Measurements from ENCODE around the gene COMMD3. TPM values are rescaled to one million over a fixed set of nuclear protein-coding genes. Genes with fewer than 3 reads are reported as not detected.

COMMD3 gene
- total and polyA plus RNA-seq, 9 of the 15 experiments (the other 6 are each of a cell fraction or from before 2014, with no cell fraction given): 50.7 to 217 (median 80.1) TPM

- TF ChIP-seq ZNF668 (CRISPR knock-in tag; IDR thresholded peaks at IDR 0.05): no peak
- TF ChIP-seq ETV6 (IDR thresholded peaks at IDR 0.05; ENCODE audit: borderline replicate concordance in 1 of 2, low read depth in 2 of 2, low read length in 1 of 2): no peak
- TF ChIP-seq ETV6 (CRISPR knock-in tag; IDR thresholded peaks at IDR 0.05; ENCODE audit: borderline replicate concordance): no peak
- TF ChIP-seq RFX7 (CRISPR knock-in tag; IDR thresholded peaks at IDR 0.05): no peak
- TF ChIP-seq HMG20B (CRISPR knock-in tag; IDR thresholded peaks at IDR 0.05): no peak
- TF ChIP-seq KDM2B (CRISPR knock-in tag; IDR thresholded peaks at IDR 0.05): 0 out of 2 replicates have a peak, but pooled peaks have one; percentile 67
- 0 out of 2 replicates have a peak, but pooled peaks have one; percentile 8 for TF ChIP-seq GTF2E2 (tag; IDR thresholded peaks at IDR 0.05)
- TF ChIP-seq PRMT5 (CRISPR knock-in tag; IDR thresholded peaks at IDR 0.05): no peak
- no peak for TF ChIP-seq ZKSCAN1 (IDR thresholded peaks at IDR 0.05; ENCODE audit: low read depth, low read length)
- TF ChIP-seq, protein P1, sequence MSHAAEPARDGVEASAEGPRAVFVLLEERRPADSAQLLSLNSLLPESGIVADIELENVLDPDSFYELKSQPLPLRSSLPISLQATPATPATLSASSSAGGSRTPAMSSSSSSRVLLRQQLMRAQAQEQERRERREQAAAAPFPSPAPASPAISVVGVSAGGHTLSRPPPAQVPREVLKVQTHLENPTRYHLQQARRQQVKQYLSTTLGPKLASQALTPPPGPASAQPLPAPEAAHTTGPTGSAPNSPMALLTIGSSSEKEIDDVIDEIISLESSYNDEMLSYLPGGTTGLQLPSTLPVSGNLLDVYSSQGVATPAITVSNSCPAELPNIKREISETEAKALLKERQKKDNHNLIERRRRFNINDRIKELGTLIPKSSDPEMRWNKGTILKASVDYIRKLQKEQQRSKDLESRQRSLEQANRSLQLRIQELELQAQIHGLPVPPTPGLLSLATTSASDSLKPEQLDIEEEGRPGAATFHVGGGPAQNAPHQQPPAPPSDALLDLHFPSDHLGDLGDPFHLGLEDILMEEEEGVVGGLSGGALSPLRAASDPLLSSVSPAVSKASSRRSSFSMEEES (CRISPR knock-in tag; IDR thresholded peaks at IDR 0.05): no peak
- no peak for TF ChIP-seq KHSRP (IDR thresholded peaks at IDR 0.05)
- TF ChIP-seq BRCA1 (IDR thresholded peaks at IDR 0.05): no peak
- TF ChIP-seq BRCA1 (CRISPR knock-in tag; IDR thresholded peaks at IDR 0.05): no peak
- 0 out of 2 replicates have a peak, but pooled peaks have one; percentile 36 for TF ChIP-seq RNF2 (IDR thresholded peaks at IDR 0.05)
- no peak for TF ChIP-seq SUPT5H (IDR thresholded peaks at IDR 0.05)
- TF ChIP-seq CHD1 (IDR thresholded peaks at IDR 0.05; ENCODE audit: low read length): no peak
- TF ChIP-seq PHF8 (IDR thresholded peaks at IDR 0.05; ENCODE audit: borderline replicate concordance, low read length): peak; percentile 86
- no peak for TF ChIP-seq E2F5 (CRISPR knock-in tag; IDR thresholded peaks at IDR 0.05)
- no peak for TF ChIP-seq ZBTB5 (IDR thresholded peaks at IDR 0.05)
- peak in 1 of 2 experiments; percentile 40; a peak in 1 of 4 replicates for TF ChIP-seq KDM1A (IDR thresholded peaks at IDR 0.05)
- TF ChIP-seq ZNF511 (CRISPR knock-in tag; IDR thresholded peaks at IDR 0.05): no peak
- peak; percentile 48; the same call in 1 of the 2 replicates for TF ChIP-seq BCOR (IDR thresholded peaks at IDR 0.05)
- TF ChIP-seq ETV5 (CRISPR knock-in tag; IDR thresholded peaks at IDR 0.05; ENCODE audit: low read depth): no peak
- TF ChIP-seq, protein P2, sequence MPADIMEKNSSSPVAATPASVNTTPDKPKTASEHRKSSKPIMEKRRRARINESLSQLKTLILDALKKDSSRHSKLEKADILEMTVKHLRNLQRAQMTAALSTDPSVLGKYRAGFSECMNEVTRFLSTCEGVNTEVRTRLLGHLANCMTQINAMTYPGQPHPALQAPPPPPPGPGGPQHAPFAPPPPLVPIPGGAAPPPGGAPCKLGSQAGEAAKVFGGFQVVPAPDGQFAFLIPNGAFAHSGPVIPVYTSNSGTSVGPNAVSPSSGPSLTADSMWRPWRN (IDR thresholded peaks at IDR 0.05; ENCODE audit: low read depth): no peak
- peak; percentile 40; the same call in 1 of the 2 replicates for TF ChIP-seq SMARCE1 (IDR thresholded peaks at IDR 0.05)
Observed at GRCh38 chr10:22315455-22316285, 518 bp upstream of the COMMD3 start (continued).

Data from K562 (cell line).